HG03280 (cell line): ENCODE data around the gene TFEB.

ENCODE experiments used
- ATAC-seq: cut with Tn5 transposase; IDR thresholded peaks from one replicate; pipeline ENCODE4 v1.9.1; 2021; ENCODE audit warnings: mild to moderate bottlenecking, moderate library complexity; ENCODE audit not compliant: unreplicated experiment

TFEB gene

GRCh38 chr6:41677124-41677921 is 58.1 kb downstream of the TFEB start:
- ATAC-seq = no peak

- no peak for ATAC-seq
Measured at GRCh38 chr6:41676431-41676830, 59.0 kb downstream of the TFEB start.

GRCh38 chr6:41675992-41676391 is 59.4 kb downstream of the TFEB start:
- no peak for ATAC-seq

GRCh38 chr6:41675176-41675775 is 60.1 kb downstream of the TFEB start:
- no peak for ATAC-seq

GRCh38 chr6:41674231-41675000 is 61.0 kb downstream of the TFEB start:
- no peak for ATAC-seq

GRCh38 chr6:41673704-41674000 is 61.8 kb downstream of the TFEB start:
- no peak for ATAC-seq

- ATAC-seq = no peak
Measured at GRCh38 chr6:41672816-41673703, 62.3 kb downstream of the TFEB start.

- no peak for ATAC-seq
Measured at GRCh38 chr6:41672016-41672415, 63.4 kb downstream of the TFEB start.

GRCh38 chr6:41671376-41671775 is 64.0 kb downstream of the TFEB start:
- no peak for ATAC-seq

GRCh38 chr6:41670703-41671360 is 64.6 kb downstream of the TFEB start:
- ATAC-seq = no peak

GRCh38 chr6:41668968-41669367 is 66.4 kb downstream of the TFEB start:
- ATAC-seq = no peak

GRCh38 chr6:41667195-41667594 is 68.2 kb downstream of the TFEB start:
- no peak for ATAC-seq

- ATAC-seq = no peak
Measured at GRCh38 chr6:41664271-41664670, 71.1 kb downstream of the TFEB start.

- ATAC-seq = no peak
Measured at GRCh38 chr6:41663568-41663967, 71.8 kb downstream of the TFEB start.

- ATAC-seq = no peak
Measured at GRCh38 chr6:41659935-41660334, 75.5 kb downstream of the TFEB start.

GRCh38 chr6:41658636-41659035 is 76.8 kb downstream of the TFEB start:
- no peak for ATAC-seq

GRCh38 chr6:41657131-41658094 is 78.0 kb downstream of the TFEB start:
- ATAC-seq = no peak

GRCh38 chr6:41656002-41656691 is 79.3 kb downstream of the TFEB start:
- ATAC-seq = no peak

GRCh38 chr6:41655646-41656001 is 79.8 kb downstream of the TFEB start:
- ATAC-seq = no peak
